Erythroblast (primary cell): ENCODE measurements around the gene STEAP3.
A peak's percentile ranks its signal among the peaks of the same experiment; 100 is the strongest.

ENCODE experiments used
- DNase-seq, 2 experiments: peaks; one replicate each; lab custom pipeline; 2025; lab: John Stamatoyannopoulos, UW
- GATA1 ChIP-seq: IDR thresholded peaks from 2 replicates; pipeline ENCODE4 v1.6.1; 2011; ENCODE audit warnings: low read depth, mild to moderate bottlenecking, control low read depth, low read length, moderate library complexity
- POLR2A ChIP-seq: IDR thresholded peaks from 2 replicates; pipeline ENCODE4 v1.6.1; 2011; ENCODE audit warnings: mild to moderate bottlenecking, low read length

Gene STEAP3

GRCh38 chr2:119225926-119226325, 2.3 kb downstream of the STEAP3 start:
- no peak for DNase-seq
- TF ChIP-seq GATA1 (no peak), POLR2A (no peak)

DNA sequence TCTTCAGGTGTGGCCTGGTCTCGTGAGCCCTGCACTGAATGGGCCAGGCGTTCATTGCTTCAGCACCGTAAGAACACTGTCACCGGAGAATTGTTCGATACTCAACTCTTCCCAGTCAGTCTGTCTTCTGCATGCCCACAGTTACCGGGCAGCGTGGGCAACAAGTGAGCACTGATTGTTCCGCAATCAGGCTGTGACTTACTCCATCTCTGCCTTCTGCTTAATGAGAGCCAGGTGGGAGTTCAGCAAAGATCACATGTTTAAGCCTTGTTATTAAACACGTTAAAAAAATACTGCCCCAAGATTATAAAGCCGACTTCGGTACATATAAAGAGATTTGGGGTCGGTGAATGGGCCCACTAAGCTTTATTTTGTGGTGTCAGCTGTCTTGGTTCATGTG, 3.7 kb downstream of the STEAP3 start:
- DNase-seq: no peak
- TF ChIP-seq POLR2A (no peak), GATA1 (no peak)

- DNase-seq: no peak
- no peak for TF ChIP-seq GATA1
Measured at GRCh38 chr2:119228136-119228535, 4.5 kb downstream of the STEAP3 start.

- TF ChIP-seq GATA1 (no peak), POLR2A (no peak)
- DNase-seq: no peak
Measured at GRCh38 chr2:119228964-119229363, 5.3 kb downstream of the STEAP3 start.

DNA sequence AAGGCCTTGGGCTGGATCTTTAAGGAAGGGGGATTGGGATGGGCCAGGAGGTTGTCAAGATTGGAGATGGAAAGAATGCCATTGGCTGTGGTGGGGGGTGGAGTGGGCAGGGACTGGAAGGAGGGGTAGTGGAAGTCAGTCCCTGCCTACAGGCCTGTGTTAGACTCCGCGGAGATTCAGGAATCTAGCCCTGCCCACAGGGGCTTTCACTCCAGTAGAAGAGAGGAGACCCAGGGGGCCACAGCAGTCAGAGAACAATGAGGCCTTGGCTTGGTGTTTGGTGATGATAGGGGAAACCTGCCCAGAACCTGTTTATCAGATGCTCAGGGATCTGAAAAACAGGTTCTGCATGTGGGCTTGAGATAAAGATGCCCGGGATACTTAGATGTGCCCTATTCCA, 6.1 kb downstream of the STEAP3 start:
- TF ChIP-seq POLR2A (no peak), GATA1 (no peak)
- DNase-seq: peak in 1 of 2 experiments; percentile 16

GRCh38 chr2:119230219-119231185, 6.9 kb downstream of the STEAP3 start:
- DNase-seq: no peak
- no peak for TF ChIP-seq GATA1
- TF ChIP-seq POLR2A: no peak

- DNase-seq: no peak
- TF ChIP-seq GATA1: no peak
- no peak for TF ChIP-seq POLR2A
Measured at GRCh38 chr2:119231975-119232665, 8.5 kb downstream of the STEAP3 start.

DNA sequence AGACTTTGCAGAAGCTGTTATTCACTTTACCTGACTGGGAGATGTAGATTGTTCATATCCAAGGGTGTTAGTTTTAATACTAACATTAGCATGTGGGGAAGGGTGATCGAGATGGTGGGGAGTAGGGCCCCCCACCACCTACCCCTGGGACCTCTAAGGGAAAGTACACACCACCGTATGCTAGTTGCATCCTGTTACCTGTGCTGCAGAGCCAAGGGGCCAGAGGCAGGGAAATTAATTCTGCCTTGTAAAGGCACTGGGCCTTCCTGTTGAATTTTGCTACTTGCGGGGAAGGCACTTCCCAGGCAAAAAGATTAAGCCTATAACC, 9.0 kb downstream of the STEAP3 start:
- no peak for DNase-seq
- TF ChIP-seq GATA1 (no peak), POLR2A (no peak)

DNA sequence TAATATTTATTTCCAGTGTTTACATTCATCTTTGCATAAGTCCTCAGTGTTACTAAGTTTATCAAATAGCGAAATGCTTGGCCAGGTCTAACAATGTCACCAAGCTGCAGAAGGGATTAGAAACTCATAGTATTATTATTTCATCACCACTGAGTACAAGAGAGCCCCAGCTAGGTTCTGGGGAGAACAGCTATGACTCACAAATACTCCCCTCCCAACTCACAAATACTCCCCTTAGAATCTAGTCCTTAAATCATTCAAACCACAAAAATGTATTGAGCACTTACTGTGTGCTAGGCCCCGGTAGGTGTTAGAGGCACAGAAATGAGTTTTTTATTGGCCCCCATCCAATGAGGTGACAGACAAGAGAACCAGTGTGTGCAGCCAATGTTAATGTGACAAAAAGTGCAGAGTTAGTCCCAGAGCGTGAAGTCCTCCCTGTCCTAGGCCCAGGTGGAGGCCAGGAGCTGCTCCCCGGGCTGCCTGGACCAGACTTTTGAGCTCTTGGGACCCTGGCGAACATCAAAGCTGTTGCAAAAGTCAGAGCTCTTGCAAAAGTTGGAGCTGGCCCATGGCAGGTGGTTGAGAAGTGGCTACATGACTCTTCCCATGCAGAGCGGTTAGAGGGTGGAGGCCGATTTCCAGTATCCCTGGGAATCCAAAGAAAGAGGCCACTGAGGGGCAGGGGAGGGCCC, 9.8 kb downstream of the STEAP3 start:
- TF ChIP-seq GATA1 (no peak), POLR2A (no peak)
- no peak for DNase-seq

DNA sequence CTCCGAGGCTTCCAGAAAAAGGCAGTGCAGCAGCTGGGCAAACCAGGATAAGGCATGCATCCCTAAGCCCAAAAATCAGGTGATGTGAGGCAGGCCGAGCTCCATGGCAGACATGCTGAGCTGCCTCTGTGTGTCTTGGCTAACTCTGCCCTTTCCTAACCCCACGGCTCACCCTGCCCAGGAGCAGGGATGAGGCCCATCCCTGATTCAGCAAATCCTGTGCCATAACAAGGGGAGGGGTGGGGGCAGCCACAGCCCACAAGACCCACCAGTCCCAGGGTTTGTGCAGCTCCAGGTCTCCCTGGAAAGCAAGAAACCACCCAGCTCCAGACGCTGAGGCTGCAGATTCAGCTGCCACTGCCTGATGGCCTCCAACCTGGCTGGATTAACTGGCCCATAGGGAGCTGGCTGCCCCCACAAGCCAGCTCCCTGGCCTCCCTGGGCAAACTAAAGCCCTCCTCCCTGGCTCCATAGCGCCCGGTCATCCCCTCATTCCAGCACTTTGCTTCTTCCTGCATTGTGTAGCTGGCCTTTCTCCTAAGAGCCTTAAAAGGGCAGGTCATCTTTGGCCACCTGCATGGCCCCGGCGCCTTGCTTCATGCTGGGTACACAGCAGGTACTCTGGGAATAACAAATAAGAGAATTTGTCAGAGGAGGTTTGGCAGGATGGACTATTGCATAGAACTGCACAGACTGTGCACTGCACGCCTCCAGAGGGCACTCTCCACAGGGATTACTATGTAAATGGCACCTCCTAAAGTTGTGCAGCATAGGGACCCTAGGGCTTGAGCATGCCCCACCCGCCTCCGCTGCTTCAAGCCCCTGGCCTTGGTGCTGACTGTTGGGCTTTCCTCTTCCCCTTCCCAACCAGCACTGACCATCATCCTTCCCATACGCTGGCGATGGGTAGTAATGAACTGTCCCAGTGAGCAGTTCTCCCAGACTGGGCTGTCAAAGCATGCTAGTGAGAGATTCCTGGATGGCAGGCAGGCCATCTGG, 10.7 kb downstream of the STEAP3 start:
- TF ChIP-seq GATA1 (no peak), POLR2A (no peak)
- peak; percentile 15 to 19 for DNase-seq

DNA sequence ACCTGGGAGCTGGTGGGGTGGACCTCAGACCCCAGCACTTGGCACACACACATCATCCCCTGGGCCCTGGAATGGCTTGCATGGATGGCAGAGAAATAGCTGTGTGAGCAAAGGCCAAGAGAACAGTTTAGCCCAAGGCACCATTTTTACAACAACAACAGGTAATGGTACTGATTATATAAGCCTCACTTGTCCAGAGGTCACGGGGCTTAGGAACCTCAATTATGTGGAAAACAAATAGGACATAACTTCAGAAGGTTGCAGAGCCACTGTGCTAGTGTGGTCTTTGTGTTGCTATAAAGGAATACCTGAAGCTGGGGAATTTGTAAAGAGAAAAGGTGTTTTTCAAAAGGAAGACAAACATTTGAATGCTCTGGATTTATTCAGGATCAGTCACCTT, 13.2 kb downstream of the STEAP3 start:
- TF ChIP-seq POLR2A: no peak
- TF ChIP-seq GATA1: no peak
- no peak for DNase-seq

DNA sequence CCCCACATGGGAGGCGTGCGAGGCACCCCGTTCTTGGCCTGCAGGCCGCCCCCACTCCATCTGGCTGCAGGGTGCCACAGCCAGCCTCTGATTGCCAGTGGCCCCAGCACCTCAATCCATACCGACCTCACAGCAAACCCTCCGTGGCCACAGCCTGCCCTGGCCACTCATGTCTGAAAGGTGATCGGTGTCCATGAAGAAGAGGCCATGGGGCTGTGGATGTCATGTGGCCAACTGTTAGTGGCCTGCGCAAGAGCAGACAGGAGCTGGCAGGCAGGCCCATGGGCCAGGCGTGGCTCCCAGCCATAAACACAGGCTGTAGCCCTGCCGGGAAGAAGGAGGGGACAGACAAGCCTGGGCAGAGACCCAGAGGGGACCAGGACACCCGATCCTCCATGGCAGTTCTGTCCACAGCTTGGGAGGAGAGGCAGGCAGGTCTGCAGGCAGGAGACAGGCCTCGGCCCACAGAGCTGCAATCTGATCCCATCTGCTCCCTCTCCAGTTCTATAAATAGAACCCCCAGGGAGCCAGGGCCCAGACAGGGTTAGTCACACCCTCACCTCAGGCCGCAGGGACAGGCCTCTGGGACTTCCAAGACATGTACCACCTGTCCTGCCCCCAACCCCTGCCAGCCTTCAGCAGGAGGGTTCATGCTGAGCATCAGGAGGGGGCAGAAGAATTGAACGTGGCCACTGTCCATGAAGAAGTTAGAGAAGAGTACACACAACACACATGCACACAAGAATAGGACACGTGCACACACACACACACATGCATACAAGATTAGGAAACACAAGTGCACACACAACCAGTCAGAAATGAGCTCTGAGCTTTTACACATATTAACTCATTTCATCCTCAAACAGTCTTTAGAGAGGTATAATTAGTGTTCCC, 16.9 kb downstream of the STEAP3 start:
- no peak for DNase-seq
- TF ChIP-seq GATA1 (no peak), POLR2A (no peak)
